ENCODE results near the gene AFF4. TPM values are rescaled to one million over a fixed set of nuclear protein-coding genes. Genes with fewer than 3 reads are reported as not detected.

Gene AFF4
- total and polyA plus RNA-seq, 9 of the 15 experiments (the other 6 are each of a cell fraction or from before 2014, with no cell fraction given) = 1.7 to 25.8 (median 17.9) TPM

- Histone ChIP-seq H3K27ac (ENCODE audit: extremely low read depth, low read depth, low read length) (no peak overlapping the region), H2AFZ (ENCODE audit: low read depth, low read length) (no peak overlapping the region), H3K9ac (ENCODE audit: insufficient read depth in 1 of 2, low read depth in 2 of 2, low read length in 2 of 2) (no peak overlapping the region), H3K4me1 (replicated peaks in 1 of 2; ENCODE audit: control insufficient read depth in 2 of 2, insufficient read depth in 2 of 2, low read length in 2 of 2) (no peaks in the 10 kb centered on the region), H3K4me3 (no peak overlapping the region), H4K20me1 (replicated peaks; ENCODE audit: control insufficient read depth, insufficient read depth, low read length) (no peaks in the 10 kb centered on the region), H3K36me3 (ENCODE audit: control insufficient read depth, insufficient read depth, low read length) (peaks cover 78% of the 10 kb centered on the region), H3K4me2 (ENCODE audit: insufficient read depth, low read length) (no peak overlapping the region), H3K9me1 (ENCODE audit: control insufficient read depth, insufficient read depth, low read length) (no peaks in the 10 kb centered on the region), H3K9me3 (replicated peaks; ENCODE audit: control insufficient read depth, insufficient read depth, low read depth, low read length) (no peaks in the 10 kb centered on the region), H3K79me2 (ENCODE audit: control insufficient read depth, insufficient read depth, low read length) (no peaks in the 10 kb centered on the region), H3K27me3 (ENCODE audit: control insufficient read depth in 2 of 2, insufficient read depth in 2 of 2, low read length in 2 of 2) (no peaks in the 10 kb centered on the region)
- in situ Hi-C loops (cut with MboI) = no loop called here
- DNase-seq (ENCODE audit: extremely low read depth in 1 of 4, low spot score in 3 of 4) (no peak), ATAC-seq (no peak), FAIRE-seq (no peak)
- intact Hi-C loops (cut with micrococcal nuclease) = loop anchor here (10.0 kb wide), 1 partner anchor 215 kb away; the partner anchor contains the start of gene IL4
- ChIA-PET POLR2A (no interaction called here), CTCF (ENCODE audit: low intra/inter-chr PET ratio) (no interaction called here)
- no peak for TF ChIP-seq NFRKB (IDR thresholded peaks at IDR 0.05; ENCODE audit: low read depth)
- no peak for TF ChIP-seq DIDO1 (tag; IDR thresholded peaks at IDR 0.05; ENCODE audit: low read depth)
- TF ChIP-seq ZNF280B (CRISPR knock-in tag; IDR thresholded peaks at IDR 0.05) = no peak
- TF ChIP-seq BRCA1 (IDR thresholded peaks at IDR 0.05) = no peak
- no peak for TF ChIP-seq BRCA1 (CRISPR knock-in tag; IDR thresholded peaks at IDR 0.05)
- TF ChIP-seq TFAP4 (CRISPR knock-in tag; IDR thresholded peaks at IDR 0.05; ENCODE audit: borderline replicate concordance) = no peak
- no TSS peak for BruUV-seq (replicated peaks)
These were observed 73.9 kb downstream of the AFF4 start for GRCh38 chr5:132889501-132889900.

Measured in K562 (cell line).